GM21381 (cell line): Measurements from ENCODE around the gene ATG14.
"Not testable (repeated sequence)": the region's sequence is repeated elsewhere in the genome, so short reads cannot be mapped to it uniquely, and the experiment has no call there.

Source experiments
- ATAC-seq: cut with Tn5 transposase; IDR thresholded peaks from one replicate; pipeline ENCODE4 v1.9.1; 2021; ENCODE audit warnings: mild to moderate bottlenecking, moderate library complexity; ENCODE audit not compliant: unreplicated experiment

ATG14 gene

GRCh38 chr14:55411426-55412389, at the start of gene ATG14:
ATG14 (minus strand) TSS chr14:55411830; CDS start chr14:55411822, 8 bp downstream.
- ATAC-seq, result peak; percentile 97

GRCh38 chr14:55458800-55459515, 47.3 kb upstream of the ATG14 start:
- peak; percentile 72 for ATAC-seq

GRCh38 chr14:55457496-55457895, 45.9 kb upstream of the ATG14 start:
- ATAC-seq, result no peak

- ATAC-seq, result not testable (repeated sequence)
These were observed 44.8 kb upstream of the ATG14 start for GRCh38 chr14:55456411-55456810.

- no peak for ATAC-seq
These were observed 42.8 kb upstream of the ATG14 start for GRCh38 chr14:55454264-55455002.

GRCh38 chr14:55451950-55452349, 40.3 kb upstream of the ATG14 start:
- ATAC-seq, result no peak

GRCh38 chr14:55451398-55451797, 39.8 kb upstream of the ATG14 start:
- no peak for ATAC-seq

GRCh38 chr14:55450987-55451386, 39.4 kb upstream of the ATG14 start:
- ATAC-seq, result no peak

- ATAC-seq, result no peak
These were observed 38.9 kb upstream of the ATG14 start for GRCh38 chr14:55450539-55450938.

- no peak for ATAC-seq
These were observed 38.5 kb upstream of the ATG14 start for GRCh38 chr14:55450124-55450523.

- no peak for ATAC-seq
These were observed 37.5 kb upstream of the ATG14 start for GRCh38 chr14:55449116-55449515.

- ATAC-seq, result no peak
These were observed 36.5 kb upstream of the ATG14 start for GRCh38 chr14:55448141-55448614.

- ATAC-seq, result no peak
These were observed 35.2 kb upstream of the ATG14 start for GRCh38 chr14:55446833-55447232.

- ATAC-seq, result no peak
These were observed 34.6 kb upstream of the ATG14 start for GRCh38 chr14:55446127-55446736.

GRCh38 chr14:55441286-55441685, 29.7 kb upstream of the ATG14 start:
- no peak for ATAC-seq

GRCh38 chr14:55440385-55440784, 28.8 kb upstream of the ATG14 start, which contains the start of gene TBPL2:
TBPL2 (minus strand) TSS chr14:55440616; CDS start chr14:55440449, 167 bp downstream.
- no peak for ATAC-seq

- ATAC-seq, result no peak
These were observed 26.5 kb upstream of the ATG14 start for GRCh38 chr14:55438066-55438683.

GRCh38 chr14:55436931-55437330, 25.3 kb upstream of the ATG14 start:
- ATAC-seq, result no peak

- no peak for ATAC-seq
These were observed 24.9 kb upstream of the ATG14 start for GRCh38 chr14:55436519-55436918.

- no peak for ATAC-seq
These were observed 23.2 kb upstream of the ATG14 start for GRCh38 chr14:55434805-55435174.
